GM12878 (cell line): ENCODE results near the gene COASY.

Experiments used
- ASH2L ChIP-seq: fragments of 300-600, 200-600 bp; sonication (generic); IDR thresholded peaks from 2 replicates; pipeline ENCODE4 v1.6.1; 2017; ENCODE audit warnings: low read depth, mild to moderate bottlenecking, borderline replicate concordance
- CTCF ChIP-seq, 3 experiments: IDR thresholded peaks in 2 of 3; conservative IDR thresholded peaks in 1 of 3; 2 replicates each; pipeline ENCODE4 v1.5.1; 2011; ENCODE audit warnings: low read depth in 3 of 3, low read length in 3 of 3, mild to moderate bottlenecking in 3 of 3, control low read depth in 2 of 3, moderate library complexity in 2 of 3, inconsistent platforms in 1 of 3, mixed read lengths in 1 of 3; ENCODE audit not compliant: control insufficient read depth in 2 of 3, insufficient read depth in 1 of 3; ENCODE audit errors: extremely low read depth in 1 of 3
- EZH2 ChIP-seq: IDR thresholded peaks from 2 replicates; pipeline ENCODE4 v1.6.1; 2012; ENCODE audit warnings: low read depth, mild to moderate bottlenecking, control low read depth, inconsistent platforms, low read length, borderline replicate concordance; ENCODE audit not compliant: control insufficient read depth
- MXI1 ChIP-seq: fragments of 150-350 bp; IDR thresholded peaks from 2 replicates; pipeline ENCODE4 v1.6.1; 2011; ENCODE audit warnings: low read depth, mild to moderate bottlenecking, inconsistent platforms, low read length, improper control_type of control experiment
- POLR2A ChIP-seq: IDR thresholded peaks from 2 replicates; pipeline ENCODE4 v1.6.1; 2011; ENCODE audit warnings: low read depth, mild to moderate bottlenecking, low read length
- REST ChIP-seq: IDR thresholded peaks from 2 replicates; pipeline ENCODE4 v1.6.1; 2012; ENCODE audit warnings: mild to moderate bottlenecking, low read depth, low read length
- SMC3 ChIP-seq: IDR thresholded peaks from 2 replicates; pipeline ENCODE4 v1.6.1; 2011; ENCODE audit warnings: low read length, improper control_type of control experiment, borderline replicate concordance
- SP1 ChIP-seq: IDR thresholded peaks from one replicate; pipeline ENCODE4 v1.6.1; 2011; ENCODE audit warnings: low read depth, low read length
- SUPT20H ChIP-seq: IDR thresholded peaks from 2 replicates; pipeline ENCODE4 v1.6.1; 2011; ENCODE audit warnings: low read depth, mild to moderate bottlenecking, low read length, moderate library complexity, borderline replicate concordance; ENCODE audit not compliant: control insufficient read depth
- YY1 ChIP-seq: IDR thresholded peaks from 2 replicates; pipeline ENCODE4 v1.6.1; 2011; ENCODE audit warnings: low read depth, mild to moderate bottlenecking, low read length

GRCh38 chr17:42522798-42523278 lies 39.1 kb upstream of the COASY start:
- no peak for TF ChIP-seq SP1
- TF ChIP-seq REST = no peak
- no peak for TF ChIP-seq CTCF (IDR thresholded peaks at IDR 0.05 in 2 of 3, conservative IDR thresholded peaks at IDR 0.05 in 1 of 3; ENCODE audit: control insufficient read depth in 2 of 3, extremely low read depth in 1 of 3, insufficient read depth in 1 of 3, low read depth in 3 of 3, low read length in 3 of 3)
- TF ChIP-seq EZH2 = no peak
- TF ChIP-seq YY1 = no peak
- TF ChIP-seq SMC3 = no peak
- TF ChIP-seq SUPT20H = no peak
- no peak for TF ChIP-seq ASH2L
- no peak; the same call in 1 of the 2 replicates for TF ChIP-seq POLR2A
- TF ChIP-seq MXI1 = no peak
